Measurements from ENCODE around the gene UROS. TPM values are rescaled to one million over a fixed set of nuclear protein-coding genes. Genes with fewer than 3 reads are reported as not detected.

The UROS gene
- polyA plus RNA-seq, 1 experiment: 56.6 TPM

- ChIA-PET POLR2A (no interaction called here), CTCF (no interaction called here)
- peaks cover 11% of the 10 kb centered on the region for H3K36me3 ChIP-seq (ENCODE audit: control insufficient read depth, insufficient read depth, low read length)
- no peak overlapping the region for H3K4me3 ChIP-seq (ENCODE audit: low read depth, low read length)
- no peak for TF ChIP-seq CTCF (IDR thresholded peaks at IDR 0.05; ENCODE audit: insufficient read depth, low read depth, low read length)
- H3K27me3 ChIP-seq (ENCODE audit: control insufficient read depth, insufficient read depth, low read length): no peaks in the 10 kb centered on the region
- no peak for DNase-seq (ENCODE audit: low read depth)
Observed at GRCh38 chr10:125797994-125798662, 24.9 kb downstream of the UROS start.

GRCh38 chr10:125797424-125797823, 25.6 kb downstream of the UROS start:
- no peaks in the 10 kb centered on the region for H3K27me3 ChIP-seq (ENCODE audit: control insufficient read depth, insufficient read depth, low read length)
- H3K4me3 ChIP-seq (ENCODE audit: low read depth, low read length): no peak overlapping the region
- peaks cover 14% of the 10 kb centered on the region for H3K36me3 ChIP-seq (ENCODE audit: control insufficient read depth, insufficient read depth, low read length)
- POLR2A ChIA-PET: no interaction called here
- no peak for DNase-seq (ENCODE audit: low read depth)
- CTCF ChIA-PET: no interaction called here
- TF ChIP-seq CTCF (IDR thresholded peaks at IDR 0.05; ENCODE audit: insufficient read depth, low read depth, low read length): no peak

- Histone ChIP-seq H3K36me3 (ENCODE audit: control insufficient read depth, insufficient read depth, low read length) (peaks cover 15% of the 10 kb centered on the region), H3K27me3 (ENCODE audit: control insufficient read depth, insufficient read depth, low read length) (no peaks in the 10 kb centered on the region), H3K4me3 (ENCODE audit: low read depth, low read length) (no peak overlapping the region)
- TF ChIP-seq CTCF (IDR thresholded peaks at IDR 0.05; ENCODE audit: insufficient read depth, low read depth, low read length): no peak
- POLR2A ChIA-PET: no interaction called here
- no peak for DNase-seq (ENCODE audit: low read depth)
- CTCF ChIA-PET: interaction anchor here (0.5 kb wide), 1 partner anchor 496 kb away, joined by 3 read pairs; no protein-coding TSS in a partner anchor
Observed at GRCh38 chr10:125795637-125796190, 27.3 kb downstream of the UROS start.

- no peak for DNase-seq (ENCODE audit: low read depth)
- H3K27me3 ChIP-seq (ENCODE audit: control insufficient read depth, insufficient read depth, low read length): no peaks in the 10 kb centered on the region
- TF ChIP-seq CTCF (IDR thresholded peaks at IDR 0.05; ENCODE audit: insufficient read depth, low read depth, low read length): no peak
- CTCF ChIA-PET: no interaction called here
- POLR2A ChIA-PET: no interaction called here
- no peak overlapping the region for H3K4me3 ChIP-seq (ENCODE audit: low read depth, low read length)
- H3K36me3 ChIP-seq (ENCODE audit: control insufficient read depth, insufficient read depth, low read length): peaks cover 15% of the 10 kb centered on the region
Observed at GRCh38 chr10:125795128-125795527, 27.9 kb downstream of the UROS start.

GRCh38 chr10:125792342-125793300, 30.4 kb downstream of the UROS start:
- no peak for DNase-seq (ENCODE audit: low read depth)
- Histone ChIP-seq H3K36me3 (ENCODE audit: control insufficient read depth, insufficient read depth, low read length) (peaks cover 17% of the 10 kb centered on the region), H3K27me3 (ENCODE audit: control insufficient read depth, insufficient read depth, low read length) (no peaks in the 10 kb centered on the region), H3K4me3 (ENCODE audit: low read depth, low read length) (no peak overlapping the region)
- ChIA-PET POLR2A (no interaction called here), CTCF (no interaction called here)
- no peak for TF ChIP-seq CTCF (IDR thresholded peaks at IDR 0.05; ENCODE audit: insufficient read depth, low read depth, low read length)

Measured in BJ (cell line).